Muscle layer of colon (tissue), 2 donors: ENCODE results near the gene TRIM52.
A peak's percentile ranks its signal among the peaks of the same experiment; 100 is the strongest.
"Not testable (repeated sequence)": the region's sequence is repeated elsewhere in the genome, so short reads cannot be mapped to it uniquely, and the experiment has no call there.

Experiments
- H3K27ac ChIP-seq: one replicate; pipeline ENCODE4 v1.7.0; 2013; ENCODE audit warnings: low read depth, mild to moderate bottlenecking, low read length, moderate library complexity
- H3K27me3 ChIP-seq, 2 donors: one replicate each; pipeline ENCODE4 v1.7.0; 2013; ENCODE audit warnings: low read length in 2 of 2, mild to moderate bottlenecking in 2 of 2; ENCODE audit not compliant: insufficient read depth in 2 of 2, control insufficient read depth in 1 of 2
- H3K36me3 ChIP-seq: one replicate; pipeline ENCODE4 v1.7.0; 2013; ENCODE audit warnings: mild to moderate bottlenecking, low read length; ENCODE audit not compliant: insufficient read depth
- H3K4me1 ChIP-seq: one replicate; pipeline ENCODE4 v1.7.0; 2013; ENCODE audit warnings: mild to moderate bottlenecking, low read length; ENCODE audit not compliant: insufficient read depth
- H3K4me3 ChIP-seq, 2 donors: one replicate each; pipeline ENCODE4 v1.7.0; 2013; ENCODE audit warnings: low read length in 2 of 2, low read depth in 1 of 2, mild to moderate bottlenecking in 1 of 2, moderate library complexity in 1 of 2
- H3K9ac ChIP-seq: one replicate; pipeline ENCODE4 v1.7.0; 2013; ENCODE audit warnings: low read length
- H3K9me3 ChIP-seq: one replicate; pipeline ENCODE4 v1.7.0; 2013; ENCODE audit warnings: mild to moderate bottlenecking, low read length
- donor health status: abdominal sarcoma.
- donor health status: Adenocarcinoma of cecum.

Gene TRIM52

DNA sequence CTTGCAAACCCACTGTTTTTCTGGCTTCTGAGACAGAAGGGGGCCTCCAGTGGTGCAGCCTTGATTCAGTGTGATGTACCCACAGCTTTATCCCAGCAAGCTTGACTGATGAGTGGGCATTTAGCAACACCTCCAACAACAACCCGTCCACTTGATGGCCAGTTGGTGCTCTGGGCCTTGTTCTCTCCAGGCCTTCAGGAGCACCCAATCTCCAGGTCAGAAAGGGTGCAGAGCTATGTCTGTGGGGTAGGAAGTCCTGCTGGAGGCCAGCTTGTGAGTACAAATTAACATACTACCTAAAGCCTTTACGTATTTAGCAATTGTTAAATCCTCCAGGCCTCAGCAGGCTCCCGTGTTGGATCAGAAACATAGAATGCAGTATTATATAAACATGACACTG, 10.1 kb upstream of the TRIM52 start:
- H3K36me3 ChIP-seq: no peaks in the 10 kb centered on the region
- no peak overlapping the region for H3K27ac ChIP-seq
- H3K27me3 ChIP-seq: no peaks in the 10 kb centered on the region
- no peak overlapping the region for H3K9ac ChIP-seq
- no peaks in the 10 kb centered on the region for H3K4me1 ChIP-seq
- H3K9me3 ChIP-seq: no peaks in the 10 kb centered on the region
- no peak overlapping the region for H3K4me3 ChIP-seq

- not testable (repeated sequence) for H3K4me3 ChIP-seq, H3K27ac ChIP-seq, H3K36me3 ChIP-seq, H3K4me1 ChIP-seq, H3K9me3 ChIP-seq, H3K9ac ChIP-seq, H3K27me3 ChIP-seq
These were observed 7.0 kb upstream of the TRIM52 start for GRCh38 chr5:181267907-181268306.

DNA sequence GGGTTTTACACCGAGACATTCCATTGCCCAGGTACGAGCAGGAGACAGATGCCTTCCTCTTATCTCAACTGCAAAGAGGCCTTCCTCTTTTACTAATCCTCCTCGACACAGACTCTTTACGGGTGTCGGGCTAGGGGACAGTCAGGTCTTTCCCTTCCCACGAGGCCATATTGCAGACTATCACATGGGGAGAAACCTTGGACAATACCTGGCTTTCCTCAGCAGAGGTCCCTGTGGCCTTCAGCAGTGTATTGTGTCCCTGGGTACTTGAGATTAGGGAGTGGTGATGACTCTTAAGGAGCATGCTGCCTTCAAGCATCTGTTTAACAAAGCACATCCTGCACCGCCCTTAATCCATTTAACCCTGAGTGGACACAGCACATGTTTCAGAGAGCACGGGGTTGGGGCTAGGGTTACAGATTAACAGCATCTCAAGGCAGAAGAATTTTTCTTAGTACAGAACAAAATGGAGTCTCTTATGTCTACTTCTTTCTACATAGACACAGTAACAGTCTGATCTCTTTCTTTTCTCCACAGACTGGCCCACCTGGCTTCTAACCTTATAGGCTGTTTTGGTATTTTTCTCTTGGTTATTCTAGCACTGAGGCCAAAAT, 6.5 kb upstream of the TRIM52 start:
- H3K9ac ChIP-seq, H3K27me3 ChIP-seq, H3K4me1 ChIP-seq, H3K27ac ChIP-seq, H3K4me3 ChIP-seq, H3K9me3 ChIP-seq, H3K36me3 ChIP-seq: not testable (repeated sequence)

- Histone ChIP-seq H3K4me1 (peaks cover 7% of the 10 kb centered on the region), H3K4me3 (no peak overlapping the region), H3K9me3 (no peaks in the 10 kb centered on the region), H3K36me3 (peaks cover 7% of the 10 kb centered on the region), H3K27me3 (no peaks in the 10 kb centered on the region), H3K27ac (no peak overlapping the region), H3K9ac (no peak overlapping the region)
These were observed 4.2 kb upstream of the TRIM52 start for GRCh38 chr5:181265092-181265671.

DNA sequence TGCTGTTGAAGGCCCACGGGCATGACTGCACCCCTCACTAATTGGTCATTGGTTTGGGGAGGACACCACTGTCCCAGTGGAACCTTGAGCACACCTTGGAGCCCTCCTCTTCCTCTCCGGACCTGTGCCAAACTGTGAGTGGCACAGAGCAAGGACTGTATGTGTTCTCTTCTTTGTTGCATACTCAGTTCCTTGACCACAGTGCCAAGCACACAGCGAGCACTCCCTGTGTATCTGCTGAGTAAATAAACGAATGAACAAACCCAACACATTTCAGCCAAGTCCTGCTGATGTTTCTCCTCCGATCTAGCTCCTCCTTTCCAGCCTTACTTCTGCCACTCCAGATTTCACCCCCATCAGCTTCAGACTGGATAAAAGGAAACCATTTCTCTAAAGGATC, 2.7 kb upstream of the TRIM52 start:
- no peak overlapping the region for H3K4me3 ChIP-seq
- H3K27ac ChIP-seq: no peak overlapping the region
- H3K27me3 ChIP-seq: no peaks in the 10 kb centered on the region

DNA sequence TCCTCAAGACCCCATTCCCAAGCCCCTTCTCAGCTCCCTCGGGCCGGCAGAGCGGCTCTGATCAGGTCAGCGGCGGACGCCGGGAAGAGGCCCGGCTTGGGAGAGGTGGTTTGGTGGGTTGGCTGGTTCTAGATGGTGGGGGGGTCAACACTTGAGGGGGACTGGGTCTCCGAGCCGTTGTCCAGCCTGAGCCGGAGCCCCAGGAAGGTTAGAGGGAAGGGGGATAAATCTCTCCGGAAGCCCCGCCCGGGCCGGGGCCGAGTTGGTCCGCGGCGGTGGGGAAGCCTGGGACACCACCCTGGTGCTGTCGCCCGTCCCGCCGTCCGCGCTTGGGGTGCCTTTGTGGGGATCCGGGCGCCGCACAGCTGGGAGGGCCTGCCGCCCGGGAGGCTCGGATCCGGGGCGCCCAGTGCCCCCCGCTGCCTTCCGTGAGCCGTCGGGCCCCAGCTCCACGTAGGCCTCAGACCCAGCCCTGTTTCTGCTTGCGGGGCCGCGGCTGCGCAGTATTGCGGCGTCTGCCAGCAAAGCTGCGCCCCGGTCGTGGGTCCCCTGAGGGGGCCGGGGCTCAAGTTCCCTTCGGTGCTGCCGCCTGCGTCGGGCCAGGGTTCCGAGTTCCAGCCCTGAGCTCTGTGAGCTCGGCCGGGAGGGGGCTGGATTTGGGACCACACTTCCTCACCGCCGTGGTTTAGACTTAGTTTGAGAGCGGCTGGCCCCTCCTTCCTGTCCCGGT, 542 bp upstream of the TRIM52 start:
- Histone ChIP-seq H3K27ac (peak overlapping the region; percentile 99), H3K4me1 (peaks cover 31% of the 10 kb centered on the region), H3K4me3 (peak overlapping the region; percentile 98 to 99), H3K36me3 (peaks cover 7% of the 10 kb centered on the region), H3K9ac (peak overlapping the region; percentile 96), H3K27me3 (no peaks in the 10 kb centered on the region), H3K9me3 (no peaks in the 10 kb centered on the region)

More for the DNA sequence above, 2.7 kb upstream of the TRIM52 start:
- H3K9ac ChIP-seq: no peak overlapping the region
- H3K4me1 ChIP-seq: peaks cover 22% of the 10 kb centered on the region
- no peaks in the 10 kb centered on the region for H3K9me3 ChIP-seq
- H3K36me3 ChIP-seq: peaks cover 7% of the 10 kb centered on the region

DNA sequence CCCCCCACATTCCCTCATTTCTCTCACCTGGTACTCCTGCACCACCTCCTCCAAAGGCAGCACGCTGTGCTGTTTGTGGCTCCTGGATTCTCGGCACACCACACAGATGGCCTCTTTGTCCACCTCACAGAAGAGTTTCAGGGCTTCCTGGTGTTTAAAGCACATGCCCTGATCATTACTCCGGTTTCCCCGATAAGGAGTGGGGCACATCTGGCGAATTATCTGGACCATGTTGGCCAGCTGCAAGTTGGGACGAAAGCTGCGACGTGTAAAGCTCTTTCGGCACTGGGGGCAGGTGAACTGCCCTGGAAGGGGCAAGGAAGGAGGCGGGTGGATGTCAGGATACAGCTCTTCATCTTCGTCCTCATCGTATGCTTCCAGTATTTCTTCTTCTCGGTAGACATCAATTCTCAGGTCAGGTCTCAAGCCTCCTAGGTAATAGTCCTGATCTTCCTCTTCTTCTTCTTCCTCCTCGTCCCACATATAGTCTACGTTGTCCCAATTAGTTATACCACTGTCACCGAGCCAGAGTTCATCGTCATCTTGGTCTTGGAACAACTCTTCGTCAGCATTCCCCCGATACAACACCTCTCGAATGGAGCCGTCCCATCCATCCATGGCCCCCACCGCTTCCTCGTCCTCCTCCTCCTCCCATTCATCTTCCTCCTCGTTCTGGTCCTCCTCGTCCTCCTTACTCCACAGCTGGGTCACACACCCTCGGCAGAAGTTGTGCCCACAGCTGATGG, 796 bp downstream of the TRIM52 start:
- H3K9ac ChIP-seq: peak overlapping the region; percentile 96
- peak overlapping the region; percentile 98 to 99 for H3K4me3 ChIP-seq
- H3K4me1 ChIP-seq: peaks cover 32% of the 10 kb centered on the region
- H3K9me3 ChIP-seq: no peaks in the 10 kb centered on the region
- H3K27me3 ChIP-seq: no peaks in the 10 kb centered on the region
- peak overlapping the region; percentile 99 for H3K27ac ChIP-seq
- H3K36me3 ChIP-seq: peaks cover 11% of the 10 kb centered on the region

DNA sequence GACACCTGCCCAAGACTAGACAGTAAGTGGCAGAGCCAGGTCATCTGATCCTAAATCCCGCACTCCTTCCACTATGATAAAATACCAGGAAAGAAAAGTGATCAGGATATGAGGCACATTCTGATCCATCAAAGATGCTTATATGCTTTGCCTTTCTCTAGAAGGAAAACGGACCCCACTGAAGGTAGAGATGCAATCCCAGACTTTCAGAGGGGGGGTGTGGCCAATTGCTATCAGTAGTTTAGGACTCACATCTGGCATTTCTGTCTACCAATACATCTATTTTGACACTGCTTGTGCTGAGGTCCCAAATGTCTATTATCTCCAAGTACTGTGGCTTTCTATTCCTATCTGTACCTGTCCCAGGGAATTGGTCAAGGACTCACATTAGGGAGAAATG, 1.7 kb downstream of the TRIM52 start:
- Histone ChIP-seq H3K4me1 (peaks cover 32% of the 10 kb centered on the region), H3K36me3 (peaks cover 17% of the 10 kb centered on the region), H3K27ac (no peak overlapping the region), H3K4me3 (peak overlapping the region; percentile 98 to 99), H3K9ac (peak overlapping the region; percentile 96), H3K9me3 (no peaks in the 10 kb centered on the region), H3K27me3 (no peaks in the 10 kb centered on the region)

DNA sequence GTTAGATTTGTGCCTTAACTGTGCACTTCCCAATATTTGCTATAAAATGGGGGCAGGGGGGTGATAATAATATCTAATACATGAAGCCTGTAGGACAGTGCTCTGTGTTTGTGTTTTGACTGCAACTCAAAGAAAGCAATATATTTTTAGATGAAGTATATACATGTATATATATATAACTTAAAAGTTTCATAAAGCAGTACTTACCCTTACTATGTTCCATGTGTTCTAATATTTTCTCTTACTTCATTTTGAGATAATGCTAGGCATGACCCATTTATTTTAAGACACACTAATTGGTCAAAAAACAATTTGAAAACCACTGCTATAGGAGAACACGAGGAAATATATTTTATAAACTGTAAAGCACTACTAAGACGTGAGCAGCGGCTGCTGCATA, 2.4 kb downstream of the TRIM52 start:
- peak overlapping the region; percentile 96 for H3K9ac ChIP-seq
- peaks cover 32% of the 10 kb centered on the region for H3K4me1 ChIP-seq
- H3K4me3 ChIP-seq: peak overlapping the region in 1 of 2 donors; percentile 98

GRCh38 chr5:181255836-181256578, 4.9 kb downstream of the TRIM52 start:
- peaks cover 13% of the 10 kb centered on the region for H3K36me3 ChIP-seq
- H3K9ac ChIP-seq: no peak overlapping the region
- no peaks in the 10 kb centered on the region for H3K9me3 ChIP-seq
- no peaks in the 10 kb centered on the region for H3K27me3 ChIP-seq
- H3K27ac ChIP-seq: no peak overlapping the region
- H3K4me3 ChIP-seq: no peak overlapping the region
- peaks cover 28% of the 10 kb centered on the region for H3K4me1 ChIP-seq

More for the DNA sequence above, 2.4 kb downstream of the TRIM52 start:
- H3K27ac ChIP-seq: no peak overlapping the region
- H3K9me3 ChIP-seq: no peaks in the 10 kb centered on the region
- no peaks in the 10 kb centered on the region for H3K27me3 ChIP-seq
- H3K36me3 ChIP-seq: peaks cover 14% of the 10 kb centered on the region

GRCh38 chr5:181255276-181255675, 5.7 kb downstream of the TRIM52 start:
- Histone ChIP-seq H3K27me3 (no peaks in the 10 kb centered on the region), H3K4me1 (peaks cover 30% of the 10 kb centered on the region), H3K9me3 (no peaks in the 10 kb centered on the region), H3K9ac (no peak overlapping the region), H3K27ac (no peak overlapping the region), H3K4me3 (no peak overlapping the region), H3K36me3 (peaks cover 13% of the 10 kb centered on the region)
